ENCODE results near the gene WDFY4. TPM values are rescaled to one million over a fixed set of nuclear protein-coding genes. Genes with fewer than 3 reads are reported as not detected.

The WDFY4 gene
- total and polyA plus RNA-seq, 2 donors (not counting 3 experiments of a cell fraction or from before 2014, with no cell fraction given) = 10.1 to 10.2 TPM

GRCh38 chr10:48887982-48888381 lies 203.3 kb downstream of the WDFY4 start:
- no peak overlapping the region for H2AFZ ChIP-seq (ENCODE audit: low read depth, low read length)
- H3K36me3 ChIP-seq (ENCODE audit: control insufficient read depth in 2 of 2, extremely low read depth in 1 of 2, insufficient read depth in 2 of 2, low read length in 2 of 2) = no peaks in the 10 kb centered on the region
- H3K27me3 ChIP-seq (ENCODE audit: control insufficient read depth in 2 of 2, insufficient read depth in 2 of 2, low read length in 2 of 2) = peaks cover 0 to 4% of the 10 kb centered on the region in 2 experiments
- H3K4me2 ChIP-seq (ENCODE audit: insufficient read depth, low read length) = no peak overlapping the region
- no peak overlapping the region for H3K27ac ChIP-seq (ENCODE audit: insufficient read depth, low read depth, low read length)
- TF ChIP-seq CTCF (IDR thresholded peaks at IDR 0.05; ENCODE audit: extremely low read depth in 1 of 2, insufficient read depth in 1 of 2, low read depth in 1 of 2, low read length in 2 of 2) (no peak), GATA2 (IDR thresholded peaks at IDR 0.05; ENCODE audit: insufficient read depth, insufficient read length, low read depth, low read length) (no peak), JUN (IDR thresholded peaks at IDR 0.05; ENCODE audit: borderline replicate concordance, insufficient read depth, insufficient read length, low read depth) (no peak), EZH2 (IDR thresholded peaks at IDR 0.05; ENCODE audit: borderline replicate concordance, low read depth, low read length, severe bottlenecking) (no peak), FOS (IDR thresholded peaks at IDR 0.05; ENCODE audit: borderline replicate concordance, insufficient read depth, low read length) (no peak), POLR2AphosphoS5 (IDR thresholded peaks at IDR 0.05; ENCODE audit: insufficient read depth, low read depth, low read length) (no peak), POLR2A (IDR thresholded peaks at IDR 0.05; ENCODE audit: low read depth, low read length) (no peak), MYC (IDR thresholded peaks at IDR 0.05; ENCODE audit: low read depth, low read length) (no peak)
- TF ChIP-seq, protein P1, sequence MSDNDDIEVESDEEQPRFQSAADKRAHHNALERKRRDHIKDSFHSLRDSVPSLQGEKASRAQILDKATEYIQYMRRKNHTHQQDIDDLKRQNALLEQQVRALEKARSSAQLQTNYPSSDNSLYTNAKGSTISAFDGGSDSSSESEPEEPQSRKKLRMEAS (IDR thresholded peaks at IDR 0.05; ENCODE audit: insufficient read depth, insufficient read length) = no peak
- no peaks in the 10 kb centered on the region for H3K9me1 ChIP-seq (replicated peaks; ENCODE audit: control insufficient read depth, extremely low read depth, insufficient read depth, low read length)
- intact Hi-C loops (cut with micrococcal nuclease) (loop anchor here (5.0 kb wide), 1 partner anchor 624 kb away; no protein-coding TSS in a partner anchor), dilution Hi-C loops (cut with MboI; ENCODE audit: extremely low pct_ligation_motif_present, low sequenced_read_pairs) (no loop called here)
- FAIRE-seq = no peak
- no peaks in the 10 kb centered on the region for H3K9me3 ChIP-seq (replicated peaks; ENCODE audit: control insufficient read depth, insufficient read depth, low read length)
- DNase-seq (ENCODE audit: low read depth, low spot score) = no peak
- ChIA-PET CTCF (interaction anchor here (1.2 kb wide), 1 partner anchor 276 kb away, joined by 4 read pairs; no protein-coding TSS in a partner anchor), POLR2A (no interaction called here)
- no TSS peak for BruUV-seq (replicated peaks)
- H3K9ac ChIP-seq (replicated peaks; ENCODE audit: extremely low read depth, insufficient read depth, low read length) = no peak overlapping the region
- H3K79me2 ChIP-seq (ENCODE audit: control insufficient read depth, insufficient read depth, low read length) = no peaks in the 10 kb centered on the region
- H3K4me1 ChIP-seq (ENCODE audit: control insufficient read depth, extremely low read depth, insufficient read depth, low read length) = no peaks in the 10 kb centered on the region
- no peaks in the 10 kb centered on the region for H4K20me1 ChIP-seq (replicated peaks; ENCODE audit: control insufficient read depth, extremely low read depth, insufficient read depth, low read length)
- no peak overlapping the region for H3K4me3 ChIP-seq (replicated peaks in 1 of 3; ENCODE audit: insufficient read depth in 1 of 3, low read depth in 1 of 3, low read length in 3 of 3)
